ENCODE results near the gene COL10A1.

Gene COL10A1

GRCh38 chr6:116084284-116084683 lies 41.6 kb downstream of the COL10A1 start:
- DNase-seq (ENCODE audit: low read depth in 2 of 2): no peak

- no peak for DNase-seq (ENCODE audit: low read depth in 2 of 2)
Measured at GRCh38 chr6:116083052-116083451, 42.9 kb downstream of the COL10A1 start.

GRCh38 chr6:116078945-116079344 lies 47.0 kb downstream of the COL10A1 start:
- DNase-seq (ENCODE audit: low read depth in 2 of 2): no peak

GRCh38 chr6:116078522-116078921 lies 47.4 kb downstream of the COL10A1 start:
- DNase-seq (ENCODE audit: low read depth in 2 of 2): no peak

GRCh38 chr6:116074732-116075390 lies 51.1 kb downstream of the COL10A1 start:
- DNase-seq (ENCODE audit: low read depth in 2 of 2): no peak

- DNase-seq (ENCODE audit: low read depth in 2 of 2): no peak
Measured at GRCh38 chr6:116073765-116074440, 52.0 kb downstream of the COL10A1 start.

GRCh38 chr6:116072368-116072767 lies 53.6 kb downstream of the COL10A1 start:
- no peak for DNase-seq (ENCODE audit: low read depth in 2 of 2)

- DNase-seq (ENCODE audit: low read depth in 2 of 2): no peak
Measured at GRCh38 chr6:116070616-116071389, 55.1 kb downstream of the COL10A1 start.

- no peak for DNase-seq (ENCODE audit: low read depth in 2 of 2)
Measured at GRCh38 chr6:116070101-116070500, 55.8 kb downstream of the COL10A1 start.
